A549 (cell line): ENCODE measurements around the gene RBBP7. TPM values are rescaled to one million over a fixed set of nuclear protein-coding genes. Genes with fewer than 3 reads are reported as not detected.

Experiments used
- ATAC-seq, 2 experiments: fragments of 200-7000 bp in 1 of 2; fragments of >200 bp in 1 of 2; cut with Nextera tagmentation in 1 of 2; cut with Tn5 transposase in 1 of 2; 3 replicates each; pipeline versions ENCODE4 v1.8.0 to v1.9.1; 2018 to 2020; ENCODE audit warnings: mild to moderate bottlenecking in 1 of 2, moderate library complexity in 1 of 2
- CTCF ChIA-PET: fragments of 300-600 bp; sonication (Branson Sonifier 250); formaldehyde crosslinking; extraction: SDS; loops from one replicate; lab custom pipeline; 2021; ENCODE audit warnings: antibody characterized with exemption, inconsistent platforms; lab: Yijun Ruan, JAX
- POLR2A ChIA-PET: fragments of 350-600 bp; formaldehyde crosslinking; extraction: SDS; loops from one replicate; lab custom pipeline; 2021; ENCODE audit warnings: antibody characterized with exemption, inconsistent platforms; lab: Yijun Ruan, JAX
- DNase-seq, 2 experiments: peaks; one replicate each; pipeline versions ENCODE4 v3.0.0 to v3.0.0-alpha.2; 2011 to 2016; ENCODE audit warnings: low read depth in 1 of 2, low spot score in 1 of 2
- FAIRE-seq: peaks from 2 replicates; lab custom pipeline; 2011; peaks lifted over from hg19 to GRCh38; lab: Jason Lieb, UNC
- H3K27ac ChIP-seq, 2 experiments: fragments of >200 bp; sonication (Bioruptor Twin); formaldehyde crosslinking; 3 replicates each; pipeline ENCODE4 v1.5.1; 2016 to 2017
- H3K4me1 ChIP-seq: fragments of >200 bp; sonication (Bioruptor Twin); formaldehyde crosslinking; 3 replicates; pipeline ENCODE4 v1.6.1; 2016
- H3K4me2 ChIP-seq: fragments of >200 bp; sonication (Bioruptor Twin); formaldehyde crosslinking; 3 replicates; pipeline ENCODE4 v1.6.1; 2016
- H3K4me3 ChIP-seq: fragments of >200 bp; sonication (Bioruptor Twin); formaldehyde crosslinking; 3 replicates; pipeline ENCODE4 v1.5.1; 2016
- H3K9me3 ChIP-seq: fragments of >200 bp; sonication (Bioruptor Twin); formaldehyde crosslinking; 3 replicates; pipeline ENCODE4 v1.6.1; 2016
- ATOH8 ChIP-seq: fragments of 250-450 bp; sonication (Bioruptor Pico); IDR thresholded peaks from 2 replicates; pipeline ENCODE4 v1.5.0; 2020; ENCODE audit warnings: low read depth, mild to moderate bottlenecking, moderate library complexity
- CBX8 ChIP-seq: fragments of 200-600 bp; sonication (generic); IDR thresholded peaks from 2 replicates; pipeline ENCODE4 v1.6.1; 2016
- CEBPB ChIP-seq, 2 experiments: fragments of >200 bp in 1 of 2; sonication (Bioruptor Twin) in 1 of 2; formaldehyde crosslinking in 1 of 2; IDR thresholded peaks; 2 replicates each; pipeline ENCODE4 v1.6.1; 2012 to 2016
- CHD2 ChIP-seq: fragments of 150-350 bp; IDR thresholded peaks from 2 replicates; pipeline ENCODE4 v1.6.1; 2014; ENCODE audit warnings: low read length; ENCODE audit not compliant: partially characterized antibody
- ELK1 ChIP-seq: fragments of 150-350 bp; IDR thresholded peaks from 2 replicates; pipeline ENCODE4 v1.6.1; 2014; ENCODE audit warnings: low read depth, mild to moderate bottlenecking, low read length
- FOXS1 ChIP-seq: fragments of 250-450 bp; sonication (Bioruptor Pico); IDR thresholded peaks from 2 replicates; pipeline ENCODE4 v1.5.0; 2020; ENCODE audit warnings: mild to moderate bottlenecking, moderate library complexity
- GATA3 ChIP-seq: IDR thresholded peaks from 2 replicates; pipeline ENCODE4 v1.6.1; 2012; ENCODE audit warnings: borderline replicate concordance
- HDAC2 ChIP-seq: fragments of 200-600 bp; sonication (generic); IDR thresholded peaks from 2 replicates; pipeline ENCODE4 v1.6.1; 2016
- HEYL ChIP-seq: fragments of 250-450 bp; sonication (Bioruptor Pico); IDR thresholded peaks from 2 replicates; pipeline ENCODE4 v1.8.0; 2021; ENCODE audit warnings: mild to moderate bottlenecking, moderate library complexity
- HOXB5 ChIP-seq: fragments of 250-450 bp; sonication (Bioruptor Pico); IDR thresholded peaks from 2 replicates; pipeline ENCODE4 v1.5.0; 2020; ENCODE audit warnings: mild to moderate bottlenecking, moderate library complexity
- JUN ChIP-seq, 2 experiments: fragments of >200 bp; sonication (Bioruptor Twin); formaldehyde crosslinking; IDR thresholded peaks; 2 replicates in 1 of 2; 3 replicates in 1 of 2; pipeline ENCODE4 v1.6.1; 2016 to 2017
- JUNB ChIP-seq: fragments of >200 bp; sonication (Bioruptor Twin); formaldehyde crosslinking; IDR thresholded peaks from 2 replicates; pipeline ENCODE4 v1.6.1; 2016
- MAFK ChIP-seq: fragments of 450-650 bp; IDR thresholded peaks from 2 replicates; pipeline ENCODE4 v1.6.1; 2014; ENCODE audit not compliant: partially characterized antibody
- MAZ ChIP-seq: fragments of 150-350 bp; IDR thresholded peaks from 2 replicates; pipeline ENCODE4 v1.6.1; 2014; ENCODE audit warnings: antibody characterized with exemption, low read depth, low read length, borderline replicate concordance
- MYC ChIP-seq: IDR thresholded peaks from 2 replicates; pipeline ENCODE4 v1.6.1; 2012; ENCODE audit warnings: mild to moderate bottlenecking, inconsistent platforms, low read length, improper control_type of control experiment, borderline replicate concordance
- PBX3 ChIP-seq: IDR thresholded peaks from 2 replicates; pipeline ENCODE4 v1.6.1; 2012
- POLR2A ChIP-seq: IDR thresholded peaks from 2 replicates; pipeline ENCODE4 v1.6.1; 2012; ENCODE audit warnings: mild to moderate bottlenecking, low read length
- RARB ChIP-seq: fragments of 250-450 bp; sonication (Bioruptor Pico); IDR thresholded peaks from 2 replicates; pipeline ENCODE4 v1.8.0; 2021; ENCODE audit warnings: mild to moderate bottlenecking, moderate library complexity
- RCOR1 ChIP-seq: fragments of 150-350 bp; IDR thresholded peaks from 2 replicates; pipeline ENCODE4 v1.6.1; 2014; ENCODE audit warnings: antibody characterized with exemption, low read length, low read depth
- RFX5 ChIP-seq: fragments of 450-650 bp; IDR thresholded peaks from 2 replicates; pipeline ENCODE4 v1.7.1; 2014; ENCODE audit warnings: antibody characterized with exemption, mild to moderate bottlenecking, moderate library complexity
- RNF2 ChIP-seq: fragments of 200-600 bp; sonication (generic); IDR thresholded peaks from 2 replicates; pipeline ENCODE4 v1.6.1; 2016; ENCODE audit warnings: low read depth, mild to moderate bottlenecking, antibody characterized with exemption, moderate library complexity, borderline replicate concordance
- TFCP2L1 ChIP-seq: fragments of 250-450 bp; sonication (Bioruptor Pico); IDR thresholded peaks from 2 replicates; pipeline ENCODE4 v1.5.0; 2021; ENCODE audit warnings: mild to moderate bottlenecking
- USF2 ChIP-seq: fragments of 450-650 bp; IDR thresholded peaks from 2 replicates; pipeline ENCODE4 v1.6.1; 2014; ENCODE audit warnings: antibody characterized with exemption
- ZFP36 ChIP-seq: fragments of 450-650 bp; IDR thresholded peaks from 2 replicates; pipeline ENCODE4 v1.6.1; 2014; ENCODE audit warnings: borderline replicate concordance; ENCODE audit not compliant: partially characterized antibody
- ZSCAN20 ChIP-seq: fragments of 250-450 bp; sonication (Bioruptor Pico); IDR thresholded peaks from 2 replicates; pipeline ENCODE4 v1.8.0; 2022; ENCODE audit warnings: mild to moderate bottlenecking, moderate library complexity
- WGBS: methylation state at CpG from one replicate; pipeline ENCODE4 v1.1.6; 2017; ENCODE audit errors: missing lambda C conversion rate; 5-methylcytosine and 5-hydroxymethylcytosine counted together
- polyA plus RNA-seq, 4 experiments: library from polyadenylated mRNA; depleted of rRNA in 3 of 4; stranded (reverse); fragments of >200 nt; fragmentation: RNase III in 1 of 4; extraction: RNeasy Plus Mini Kit Qiagen cat#74134 plus additional on column Dnase treatment in 1 of 4; gene quantifications; 2 replicates in 3 of 4; 3 replicates in 1 of 4; pipeline ENCODE4 v1.2.3, GENCODE V29; 2011 to 2017
- TF ChIP-seq, protein P1 (sequence below): IDR thresholded peaks from 2 replicates; pipeline ENCODE4 v1.6.1; 2012; ENCODE audit warnings: low read depth, borderline replicate concordance
- TF ChIP-seq, protein P2 (sequence below): fragments of 200-600 bp; sonication (generic); IDR thresholded peaks from 2 replicates; pipeline ENCODE4 v1.6.1; 2016; ENCODE audit warnings: antibody characterized with exemption, mild to moderate bottlenecking, moderate library complexity

RBBP7 gene
- polyA plus RNA-seq, 2 of the 4 experiments (the other 2 are of a cell fraction), result 222 to 301 TPM

DNA sequence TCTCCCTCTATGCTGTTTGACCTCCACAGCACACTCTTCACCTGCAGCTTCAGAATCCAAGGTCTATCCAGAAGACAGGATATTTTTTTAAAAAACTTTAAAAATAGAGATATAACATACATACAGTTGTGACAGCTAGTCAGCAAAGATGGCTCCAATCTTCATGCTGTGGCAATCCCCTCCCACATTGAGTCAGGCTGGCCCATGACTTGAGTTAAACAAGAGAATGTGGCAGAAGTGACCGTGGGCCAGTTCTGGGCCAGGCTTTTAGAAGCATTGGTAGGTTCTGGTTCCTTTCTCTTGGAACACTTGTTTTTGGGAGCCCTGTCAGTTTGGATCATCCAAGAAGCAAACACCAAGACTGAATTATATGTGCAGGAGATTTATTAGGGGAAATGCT lies 40.2 kb upstream of the RBBP7 start:
- no peak for FAIRE-seq
- 0% methylated on average over 1 of the region's 1 CpG for WGBS
- no peaks in the 10 kb centered on the region for H3K4me1 ChIP-seq
- H3K4me3 ChIP-seq, result no peak overlapping the region
- CTCF ChIA-PET, result interaction anchor here (0.6 to 1.6 kb wide), 3 partner anchors 80 to 172 kb away, joined by 3 read pairs; no protein-coding TSS in a partner anchor
- POLR2A ChIA-PET, result no interaction called here
- H3K9me3 ChIP-seq, result no peaks in the 10 kb centered on the region
- H3K4me2 ChIP-seq, result no peak overlapping the region
- no peak for TF ChIP-seq ATOH8 (CRISPR knock-in tag)
- TF ChIP-seq RNF2, result no peak
- TF ChIP-seq ZSCAN20 (CRISPR knock-in tag), result no peak
- no peak for TF ChIP-seq MAFK
- TF ChIP-seq TFCP2L1 (CRISPR knock-in tag), result no peak
- TF ChIP-seq GATA3, result no peak
- no peak for TF ChIP-seq MAZ
- no peak for TF ChIP-seq JUNB
- no peak for TF ChIP-seq ELK1
- TF ChIP-seq ZFP36, result no peak
- TF ChIP-seq POLR2A, result no peak
- TF ChIP-seq HDAC2, result no peak
- no peak for TF ChIP-seq FOXS1 (CRISPR knock-in tag)
- TF ChIP-seq JUN (IDR thresholded peaks at IDR 0.05), result no peak
- no peak for ATAC-seq
- no peak for DNase-seq
- no peak overlapping the region for H3K27ac ChIP-seq

DNA sequence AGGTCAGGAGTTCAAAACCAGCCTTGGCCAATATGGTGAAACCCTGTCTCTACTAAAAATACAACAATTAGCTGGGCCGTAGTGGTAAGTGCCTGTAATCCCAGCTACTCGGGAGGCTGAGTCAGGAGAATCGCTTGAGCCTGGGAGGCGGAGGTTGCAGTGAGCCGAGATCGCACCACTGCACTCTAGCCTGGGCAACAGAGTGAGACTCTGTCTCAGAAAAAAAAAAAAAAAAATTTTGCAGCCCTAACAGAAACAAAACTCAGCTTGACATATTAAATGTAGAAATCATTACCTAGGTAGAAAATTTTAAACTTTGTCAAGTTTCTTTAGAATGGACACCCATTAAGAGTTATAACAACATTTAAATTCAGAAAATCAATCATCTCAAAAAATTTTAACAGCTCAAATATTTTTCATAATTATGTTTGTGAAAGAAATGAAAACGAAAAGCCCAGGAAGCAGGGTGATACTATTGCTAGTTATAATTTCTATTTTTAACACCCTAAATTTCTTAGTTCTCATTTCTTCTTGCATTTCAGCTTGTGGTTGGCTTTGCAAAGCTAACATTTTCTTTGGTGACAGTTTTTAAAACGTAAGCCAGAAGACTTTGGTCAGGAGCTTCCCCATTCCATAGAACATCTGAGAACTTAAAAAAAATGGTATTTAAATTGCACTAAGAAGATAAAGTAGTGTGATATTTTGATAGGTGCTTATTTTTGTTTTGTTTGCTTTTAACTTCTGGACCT lies 33.3 kb upstream of the RBBP7 start:
- POLR2A ChIA-PET, result no interaction called here
- WGBS, result 70% methylated on average over 8 of the region's 8 CpGs

GRCh38 chrX:16897445-16897844 lies 27.3 kb upstream of the RBBP7 start:
- FAIRE-seq, result no peak
- CTCF ChIA-PET, result interaction anchor here (0.9 to 1.9 kb wide), 3 partner anchors 14 to 149 kb away, joined by 3 to 7 read pairs (median 3); no protein-coding TSS in a partner anchor
- 50% methylated on average over 1 of the region's 2 CpGs for WGBS

More for the DNA sequence above, 33.3 kb upstream of the RBBP7 start:
- ATAC-seq, result no peak
- no peak for TF ChIP-seq TFCP2L1 (CRISPR knock-in tag)
- no peak for TF ChIP-seq HEYL
- TF ChIP-seq HOXB5 (CRISPR knock-in tag), result no peak
- TF ChIP-seq, protein P1, sequence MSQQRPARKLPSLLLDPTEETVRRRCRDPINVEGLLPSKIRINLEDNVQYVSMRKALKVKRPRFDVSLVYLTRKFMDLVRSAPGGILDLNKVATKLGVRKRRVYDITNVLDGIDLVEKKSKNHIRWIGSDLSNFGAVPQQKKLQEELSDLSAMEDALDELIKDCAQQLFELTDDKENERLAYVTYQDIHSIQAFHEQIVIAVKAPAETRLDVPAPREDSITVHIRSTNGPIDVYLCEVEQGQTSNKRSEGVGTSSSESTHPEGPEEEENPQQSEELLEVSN, result no peak
- TF ChIP-seq CHD2, result no peak
- TF ChIP-seq RCOR1, result no peak
- TF ChIP-seq HDAC2, result no peak
- TF ChIP-seq CEBPB (IDR thresholded peaks at IDR 0.05), result no peak
- no peak for FAIRE-seq
- Histone ChIP-seq H3K9me3 (no peaks in the 10 kb centered on the region), H3K4me1 (no peaks in the 10 kb centered on the region), H3K27ac (no peak overlapping the region), H3K4me2 (no peak overlapping the region), H3K4me3 (no peak overlapping the region)
- no peak for DNase-seq
- CTCF ChIA-PET, result interaction anchor here (0.7 to 2.5 kb wide), 6 partner anchors 11 to 145 kb away, joined by 3 to 10 read pairs (median 6); no protein-coding TSS in a partner anchor

More at GRCh38 chrX:16897445-16897844, 27.3 kb upstream of the RBBP7 start:
- Histone ChIP-seq H3K9me3 (no peaks in the 10 kb centered on the region), H3K4me3 (no peak overlapping the region), H3K4me1 (0 out of 3 replicates have a peak, but pooled peaks cover 2% of the 10 kb centered on the region), H3K4me2 (no peak overlapping the region), H3K27ac (no peak overlapping the region)
- no peak for TF ChIP-seq POLR2A
- TF ChIP-seq RARB (CRISPR knock-in tag), result no peak
- no peak for TF ChIP-seq USF2
- TF ChIP-seq CBX8, result no peak
- TF ChIP-seq RFX5, result no peak
- TF ChIP-seq, protein P2, sequence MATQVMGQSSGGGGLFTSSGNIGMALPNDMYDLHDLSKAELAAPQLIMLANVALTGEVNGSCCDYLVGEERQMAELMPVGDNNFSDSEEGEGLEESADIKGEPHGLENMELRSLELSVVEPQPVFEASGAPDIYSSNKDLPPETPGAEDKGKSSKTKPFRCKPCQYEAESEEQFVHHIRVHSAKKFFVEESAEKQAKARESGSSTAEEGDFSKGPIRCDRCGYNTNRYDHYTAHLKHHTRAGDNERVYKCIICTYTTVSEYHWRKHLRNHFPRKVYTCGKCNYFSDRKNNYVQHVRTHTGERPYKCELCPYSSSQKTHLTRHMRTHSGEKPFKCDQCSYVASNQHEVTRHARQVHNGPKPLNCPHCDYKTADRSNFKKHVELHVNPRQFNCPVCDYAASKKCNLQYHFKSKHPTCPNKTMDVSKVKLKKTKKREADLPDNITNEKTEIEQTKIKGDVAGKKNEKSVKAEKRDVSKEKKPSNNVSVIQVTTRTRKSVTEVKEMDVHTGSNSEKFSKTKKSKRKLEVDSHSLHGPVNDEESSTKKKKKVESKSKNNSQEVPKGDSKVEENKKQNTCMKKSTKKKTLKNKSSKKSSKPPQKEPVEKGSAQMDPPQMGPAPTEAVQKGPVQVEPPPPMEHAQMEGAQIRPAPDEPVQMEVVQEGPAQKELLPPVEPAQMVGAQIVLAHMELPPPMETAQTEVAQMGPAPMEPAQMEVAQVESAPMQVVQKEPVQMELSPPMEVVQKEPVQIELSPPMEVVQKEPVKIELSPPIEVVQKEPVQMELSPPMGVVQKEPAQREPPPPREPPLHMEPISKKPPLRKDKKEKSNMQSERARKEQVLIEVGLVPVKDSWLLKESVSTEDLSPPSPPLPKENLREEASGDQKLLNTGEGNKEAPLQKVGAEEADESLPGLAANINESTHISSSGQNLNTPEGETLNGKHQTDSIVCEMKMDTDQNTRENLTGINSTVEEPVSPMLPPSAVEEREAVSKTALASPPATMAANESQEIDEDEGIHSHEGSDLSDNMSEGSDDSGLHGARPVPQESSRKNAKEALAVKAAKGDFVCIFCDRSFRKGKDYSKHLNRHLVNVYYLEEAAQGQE, result no peak
- no peak for TF ChIP-seq PBX3
- no peak for TF ChIP-seq MYC
- TF ChIP-seq RNF2, result no peak
- POLR2A ChIA-PET, result no interaction called here
- no peak for ATAC-seq
- DNase-seq, result no peak
